Skin of body (tissue), 3 donors: Measurements from ENCODE around the gene MNDA. TPM values are rescaled to one million over a fixed set of nuclear protein-coding genes. Genes with fewer than 3 reads are reported as not detected.
"Not testable (repeated sequence)": the region's sequence is repeated elsewhere in the genome, so short reads cannot be mapped to it uniquely, and the experiment has no call there.

Source experiments
- DNase-seq: peaks from one replicate; lab custom pipeline; 2025; lab: John Stamatoyannopoulos, UW
- small RNA-seq: library from RNA; depleted of rRNA; stranded (forward); fragments of <200 nt; gene quantifications from one replicate; pipeline ENCODE3, GENCODE V24; 2014; ENCODE audit warnings: low replicate concordance
- total RNA-seq: library from RNA; depleted of rRNA; stranded (reverse); fragments of >200 nt; gene quantifications from one replicate; pipeline ENCODE4 v1.2.3, GENCODE V29; 2014

MNDA gene
- total RNA-seq, 1 donor from 2014 or later = 26.3 TPM

GRCh38 chr1:158838660-158839059 lies 7.5 kb downstream of the MNDA start:
- DNase-seq = no peak

- DNase-seq = no peak
Observed at GRCh38 chr1:158839566-158839965, 8.4 kb downstream of the MNDA start.

- no peak for DNase-seq
Observed at GRCh38 chr1:158840236-158840635, 9.1 kb downstream of the MNDA start.

DNA sequence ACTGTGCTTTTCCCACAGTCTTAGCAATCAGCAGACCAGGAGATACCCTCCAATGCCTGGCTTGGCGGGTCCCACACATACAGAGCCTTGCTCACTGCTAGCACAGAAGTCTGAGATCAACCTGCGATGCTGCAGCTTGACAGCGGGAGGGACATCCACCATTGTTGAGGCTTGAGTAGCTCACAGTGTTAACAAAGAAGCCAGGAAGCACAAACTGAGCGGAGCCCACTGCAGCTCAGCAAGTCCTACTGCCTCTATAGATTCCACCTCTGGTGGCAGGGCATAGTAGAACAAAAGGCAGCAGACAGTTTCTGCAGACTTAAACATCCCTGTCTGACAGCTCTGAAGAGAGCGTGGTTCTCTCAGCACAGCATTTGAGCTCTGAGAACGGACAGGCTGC lies 33.4 kb downstream of the MNDA start:
- DNase-seq = no peak

DNA sequence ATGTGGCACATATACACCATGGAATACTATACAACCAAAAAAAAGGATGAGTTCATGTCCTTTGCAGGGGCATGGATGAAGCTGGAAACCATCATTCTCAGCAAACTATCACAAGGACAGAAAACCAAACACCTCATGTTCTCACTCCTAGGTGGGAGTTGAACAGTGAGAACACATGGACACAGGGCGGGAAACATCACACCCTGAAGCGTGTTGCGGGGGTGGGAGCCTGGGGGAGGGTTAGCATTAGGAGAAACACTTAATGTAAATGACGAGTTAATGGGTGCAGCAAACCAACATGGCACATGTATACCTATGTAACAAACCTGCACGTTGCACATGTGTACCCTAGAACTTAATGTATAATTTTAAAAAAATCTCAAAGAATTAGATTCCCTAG lies 39.3 kb downstream of the MNDA start:
- not testable (repeated sequence) for DNase-seq

DNA sequence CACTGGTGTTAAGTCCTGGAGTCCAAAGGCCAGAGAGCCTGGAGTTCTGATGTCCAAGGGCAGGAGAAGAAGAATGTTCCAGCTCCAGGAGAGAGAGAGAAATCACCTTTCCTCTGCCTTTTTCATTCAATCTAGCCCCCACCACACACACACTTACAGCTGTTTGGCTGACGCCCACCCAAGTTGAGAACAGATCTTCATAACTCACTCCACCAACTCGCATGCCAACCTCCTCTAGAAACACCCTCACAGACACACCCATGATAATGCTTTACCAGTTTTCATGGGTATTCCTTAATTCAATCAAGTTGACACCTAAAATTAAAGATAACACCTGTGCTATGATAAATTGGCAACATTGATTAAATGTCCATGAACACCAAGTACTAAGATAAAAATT lies 42.0 kb downstream of the MNDA start:
- no peak for DNase-seq

GRCh38 chr1:158893654-158894053 lies 62.5 kb downstream of the MNDA start:
- no peak for DNase-seq

GRCh38 chr1:158898722-158899121 lies 67.6 kb downstream of the MNDA start:
- DNase-seq = no peak

Small RNAs within 50 kb of the gene (small RNA-seq; reads per million reads assigned to genes)
- gene OR2AQ1P = not detected

Other genes starting within 250 kb of the MNDA start
- not detected for gene OR10Z1, start 226.1 kb upstream of the MNDA start, total RNA-seq
- gene SPTA1, start 144.6 kb upstream of the MNDA start, total RNA-seq = 10.6 TPM
- gene OR6K2, start 130.7 kb upstream of the MNDA start, total RNA-seq = not detected
- not detected for gene OR6K3, start 110.6 kb upstream of the MNDA start, total RNA-seq
- gene OR6K6, start 76.6 kb upstream of the MNDA start, total RNA-seq = not detected
- not detected for gene OR6N1, start 59.2 kb upstream of the MNDA start, total RNA-seq
- gene OR6N2, start 50.1 kb upstream of the MNDA start, total RNA-seq = not detected
- gene PYHIN1, start 100.2 kb downstream of the MNDA start, total RNA-seq = 0.20 TPM
- 56.7 TPM for gene IFI16, start 178.6 kb downstream of the MNDA start, total RNA-seq
- gene AIM2, start 245.4 kb downstream of the MNDA start, total RNA-seq = 0.39 TPM